IMR-90 (cell line): ENCODE data around the gene MRPL48. TPM values are rescaled to one million over a fixed set of nuclear protein-coding genes. Genes with fewer than 3 reads are reported as not detected.

ENCODE experiments used
- ATAC-seq: fragments of 200-7000 bp; cut with Tn5 transposase; 2 replicates; pipeline ENCODE4 v1.9.1; 2020; ENCODE audit warnings: low read depth, mild to moderate bottlenecking, moderate library complexity
- BruUV-seq: library from RNA; stranded (reverse); fragments of 400-500 nt; replicated peaks from 2 replicates; lab custom pipeline; 2021; lab: Mats Ljungman, UMichigan
- CTCF ChIA-PET: fragments of 300-600 bp; formaldehyde crosslinking; extraction: SDS; loops from one replicate; lab custom pipeline; 2021; ENCODE audit warnings: antibody characterized with exemption; lab: Yijun Ruan, JAX
- POLR2A ChIA-PET: fragments of 300-600 bp; sonication (Branson Sonifier 250); formaldehyde crosslinking; loops from one replicate; lab custom pipeline; 2022; ENCODE audit warnings: antibody characterized with exemption; ENCODE audit not compliant: unreplicated experiment; lab: Charles Lee
- DNase-seq: peaks from one replicate; pipeline ENCODE4 v3.0.0; 2013
- H2AFZ ChIP-seq: replicated peaks from 2 replicates; pipeline ENCODE3; 2013; ENCODE audit warnings: low read length, mild to moderate bottlenecking; ENCODE audit not compliant: poor library complexity
- H2AK5ac ChIP-seq: 2 replicates; pipeline ENCODE4 v1.6.1; 2013; ENCODE audit warnings: low read depth, low read length, inconsistent platforms
- H2AK9ac ChIP-seq: replicated peaks from 2 replicates; pipeline ENCODE3; 2013; ENCODE audit warnings: mild to moderate bottlenecking, low read depth, low read length, moderate library complexity; ENCODE audit not compliant: poor library complexity
- H2BK120ac ChIP-seq: 2 replicates; pipeline ENCODE4 v1.6.1; 2013; ENCODE audit warnings: low read depth, low read length, inconsistent platforms
- H2BK15ac ChIP-seq: 3 replicates; pipeline ENCODE4 v1.6.1; 2013; ENCODE audit warnings: low read depth, low read length, inconsistent platforms
- H2BK20ac ChIP-seq: 2 replicates; pipeline ENCODE4 v1.6.1; 2013; ENCODE audit warnings: low read depth, mild to moderate bottlenecking, inconsistent platforms, low read length, moderate library complexity
- H2BK5ac ChIP-seq: 2 replicates; pipeline ENCODE4 v1.6.1; 2013; ENCODE audit warnings: mild to moderate bottlenecking, low read depth, low read length, inconsistent platforms; ENCODE audit not compliant: poor library complexity, severe bottlenecking
- H3K14ac ChIP-seq: replicated peaks from 2 replicates; pipeline ENCODE4 v1.6.1; 2013; ENCODE audit warnings: low read depth, low read length, inconsistent platforms
- H3K18ac ChIP-seq: 2 replicates; pipeline ENCODE4 v1.6.1; 2013; ENCODE audit warnings: low read depth, low read length, control low read depth
- H3K23ac ChIP-seq: 2 replicates; pipeline ENCODE4 v1.6.1; 2013; ENCODE audit warnings: low read depth, low read length, inconsistent platforms
- H3K27ac ChIP-seq: 2 replicates; pipeline ENCODE4 v1.5.1; 2013; ENCODE audit warnings: mild to moderate bottlenecking, control low read depth, low read length; ENCODE audit not compliant: insufficient read depth
- H3K27me3 ChIP-seq: 2 replicates; pipeline ENCODE4 v1.6.1; 2013; ENCODE audit warnings: low read length; ENCODE audit not compliant: control insufficient read depth, insufficient read depth
- H3K36me3 ChIP-seq: 2 replicates; pipeline ENCODE4 v1.6.1; 2013; ENCODE audit warnings: low read length, mixed read lengths; ENCODE audit not compliant: control insufficient read depth, insufficient read depth
- H3K4ac ChIP-seq: 2 replicates; pipeline ENCODE4 v1.6.1; 2013; ENCODE audit warnings: low read depth, low read length, inconsistent platforms
- H3K4me1 ChIP-seq: 2 replicates; pipeline ENCODE4 v1.6.1; 2013; ENCODE audit warnings: low read length, mixed read lengths; ENCODE audit not compliant: control insufficient read depth, insufficient read depth
- H3K4me2 ChIP-seq: 2 replicates; pipeline ENCODE4 v1.6.1; 2013; ENCODE audit warnings: low read depth, mild to moderate bottlenecking, control low read depth, low read length, moderate library complexity
- H3K4me3 ChIP-seq: 2 replicates; pipeline ENCODE4 v1.5.1; 2013; ENCODE audit warnings: low read depth, mild to moderate bottlenecking, control low read depth, low read length, moderate library complexity; ENCODE audit not compliant: insufficient read depth
- H3K56ac ChIP-seq: 2 replicates; pipeline ENCODE4 v1.6.1; 2013; ENCODE audit warnings: low read length, inconsistent platforms; ENCODE audit not compliant: insufficient read depth; ENCODE audit errors: extremely low read depth
- H3K79me1 ChIP-seq, 2 experiments: 2 replicates each; pipeline ENCODE4 v1.6.1; 2013; ENCODE audit warnings: low read length in 2 of 2, inconsistent platforms in 1 of 2, low read depth in 1 of 2
- H3K9ac ChIP-seq: 2 replicates; pipeline ENCODE4 v1.6.1; 2013; ENCODE audit warnings: low read depth, low read length, control low read depth
- H3K9me1 ChIP-seq: 2 replicates; pipeline ENCODE4 v1.6.1; 2013; ENCODE audit warnings: low read length, inconsistent platforms; ENCODE audit not compliant: insufficient read depth
- H3K9me3 ChIP-seq: 2 replicates; pipeline ENCODE4 v1.6.1; 2013; ENCODE audit warnings: low read length; ENCODE audit not compliant: control insufficient read depth, insufficient read depth
- H4K20me1 ChIP-seq: 2 replicates; pipeline ENCODE4 v1.6.1; 2013; ENCODE audit warnings: low read length, inconsistent platforms; ENCODE audit not compliant: insufficient read depth
- H4K5ac ChIP-seq: 2 replicates; pipeline ENCODE4 v1.6.1; 2013; ENCODE audit warnings: mild to moderate bottlenecking, low read depth, low read length, control low read depth
- H4K8ac ChIP-seq, 2 experiments: 2 replicates each; pipeline ENCODE4 v1.6.1; 2013; ENCODE audit warnings: low read depth in 2 of 2, low read length in 2 of 2, control low read depth in 1 of 2, inconsistent platforms in 1 of 2
- H4K91ac ChIP-seq: 2 replicates; pipeline ENCODE4 v1.6.1; 2013; ENCODE audit warnings: low read depth, low read length, inconsistent platforms; ENCODE audit not compliant: insufficient read depth
- CHD1 ChIP-seq: IDR thresholded peaks from 2 replicates; pipeline ENCODE4 v1.6.1; 2012; ENCODE audit warnings: low read depth, low read length, improper control_type of control experiment
- CTCF ChIP-seq: conservative IDR thresholded peaks from 2 replicates; pipeline ENCODE4 v1.5.1; 2012; ENCODE audit warnings: mild to moderate bottlenecking, low read depth, low read length, improper control_type of control experiment
- FOS ChIP-seq: fragments of 150-350 bp; IDR thresholded peaks from 2 replicates; pipeline ENCODE4 v1.6.1; 2016; ENCODE audit warnings: low read depth, low read length
- MXI1 ChIP-seq: IDR thresholded peaks from 2 replicates; pipeline ENCODE4 v1.6.1; 2012; ENCODE audit warnings: low read depth, mild to moderate bottlenecking, low read length, moderate library complexity, borderline replicate concordance
- NFE2L2 ChIP-seq: fragments of 150-350 bp; IDR thresholded peaks from 2 replicates; pipeline ENCODE4 v1.6.1; 2016; ENCODE audit warnings: low read depth, mild to moderate bottlenecking, low read length
- POLR2A ChIP-seq: IDR thresholded peaks from 2 replicates; pipeline ENCODE4 v1.6.1; 2012; ENCODE audit warnings: mild to moderate bottlenecking, low read depth, low read length
- RAD21 ChIP-seq: IDR thresholded peaks from 2 replicates; pipeline ENCODE4 v1.6.1; 2012; ENCODE audit warnings: low read length, improper control_type of control experiment
- RCOR1 ChIP-seq: IDR thresholded peaks from 2 replicates; pipeline ENCODE4 v1.6.1; 2012; ENCODE audit warnings: mild to moderate bottlenecking, low read length, improper control_type of control experiment; ENCODE audit not compliant: insufficient replicate concordance
- SMC3 ChIP-seq: fragments of 150-350 bp; IDR thresholded peaks from 2 replicates; pipeline ENCODE4 v1.6.1; 2016; ENCODE audit warnings: low read depth, mild to moderate bottlenecking, antibody characterized with exemption, low read length, moderate library complexity
- WGBS, 2 experiments: methylation state at CpG; one replicate each; pipeline versions ENCODE4 v1.1.5 to v1.1.7; 2013; ENCODE audit warnings: missing lambda C conversion rate in 2 of 2; ENCODE audit not compliant: insufficient read length in 1 of 2; ENCODE audit errors: extremely low coverage in 2 of 2; 5-methylcytosine and 5-hydroxymethylcytosine counted together
- dilution Hi-C: fragments of 300-500 bp; cut with HindIII; formaldehyde crosslinking; loops from one replicate; pipeline ENCODE4 v1.14.3; 2018; ENCODE audit warnings: low sequenced_read_pairs; ENCODE audit not compliant: unreplicated experiment
- in situ Hi-C: fragments of 300-500 bp; cut with MboI; formaldehyde crosslinking; loops from 3 replicates; pipeline ENCODE4 v1.14.3; 2019; ENCODE audit warnings: low sequenced_read_pairs, inconsistent platforms, mixed read lengths
- intact Hi-C: fragments of 100-400 bp; cut with micrococcal nuclease; formaldehyde crosslinking; loops from 2 replicates; pipeline ENCODE4 v1.10.0; 2022
- polyA plus RNA-seq, 3 experiments: library from polyadenylated mRNA; depleted of rRNA; stranded (reverse); fragments of >200 nt; gene quantifications; 2 replicates each; pipeline ENCODE4 v1.2.3, GENCODE V29; 2012; ENCODE audit warnings: low replicate concordance in 1 of 3
- total RNA-seq: library from RNA; depleted of rRNA; stranded (reverse); fragments of >200 nt; gene quantifications from 2 replicates; pipeline ENCODE4 v1.2.3, GENCODE V29; 2012
- TF ChIP-seq, protein P1 (sequence below): fragments of 150-350 bp; IDR thresholded peaks from 2 replicates; pipeline ENCODE4 v1.6.1; 2017; ENCODE audit warnings: mild to moderate bottlenecking, antibody characterized with exemption, low read length, low read depth

MRPL48 gene
- total and polyA plus RNA-seq, 2 of the 4 experiments (the other 2 are of a cell fraction), result 24.0 to 29.4 TPM

DNA sequence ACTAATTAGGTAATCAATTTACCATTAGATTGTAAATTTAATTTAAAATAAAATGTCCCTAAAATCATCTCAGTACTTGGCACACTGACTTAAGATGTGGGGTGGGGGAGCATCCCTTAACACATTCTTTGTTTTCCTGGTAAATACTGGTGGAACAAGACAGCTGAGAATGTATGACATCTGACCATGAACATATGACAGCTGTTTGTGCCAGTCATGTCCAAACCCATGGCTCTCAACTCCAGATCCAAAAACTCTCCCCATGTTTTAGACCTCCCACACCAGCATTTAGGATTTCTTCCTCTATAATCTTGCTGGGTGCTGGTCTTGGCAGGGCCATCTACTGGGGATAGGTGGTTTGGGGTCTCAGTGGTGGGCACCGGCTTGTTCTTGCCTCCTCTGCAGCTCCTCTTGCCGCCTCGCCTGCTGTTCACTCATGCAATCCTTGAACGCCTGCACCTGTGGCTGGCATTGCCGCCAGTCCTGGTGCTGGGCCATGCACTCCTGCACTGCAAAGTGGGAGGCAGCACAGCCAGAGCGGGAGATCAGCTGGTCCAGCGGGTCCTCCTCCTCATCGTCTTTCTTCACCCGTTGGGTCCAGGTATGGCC is 85.2 kb downstream of the MRPL48 start:
- H3K27ac ChIP-seq, result no peak overlapping the region
- H4K91ac ChIP-seq, result no peak overlapping the region
- no peaks in the 10 kb centered on the region for H3K27me3 ChIP-seq
- BruUV-seq, result no TSS peak
- TF ChIP-seq RCOR1, result no peak
- TF ChIP-seq FOS, result no peak
- TF ChIP-seq, protein P1, sequence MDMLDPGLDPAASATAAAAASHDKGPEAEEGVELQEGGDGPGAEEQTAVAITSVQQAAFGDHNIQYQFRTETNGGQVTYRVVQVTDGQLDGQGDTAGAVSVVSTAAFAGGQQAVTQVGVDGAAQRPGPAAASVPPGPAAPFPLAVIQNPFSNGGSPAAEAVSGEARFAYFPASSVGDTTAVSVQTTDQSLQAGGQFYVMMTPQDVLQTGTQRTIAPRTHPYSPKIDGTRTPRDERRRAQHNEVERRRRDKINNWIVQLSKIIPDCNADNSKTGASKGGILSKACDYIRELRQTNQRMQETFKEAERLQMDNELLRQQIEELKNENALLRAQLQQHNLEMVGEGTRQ, result no peak
- TF ChIP-seq CHD1, result no peak
- TF ChIP-seq NFE2L2, result no peak
- TF ChIP-seq CTCF, result no peak
- TF ChIP-seq POLR2A, result no peak
- no peak for TF ChIP-seq SMC3
- TF ChIP-seq RAD21, result no peak
- TF ChIP-seq MXI1, result no peak
- H3K4ac ChIP-seq, result no peak overlapping the region
- H3K4me3 ChIP-seq, result no peak overlapping the region
- peaks cover 5% of the 10 kb centered on the region for H3K4me1 ChIP-seq
- ATAC-seq, result no peak
- H2BK15ac ChIP-seq, result no peak overlapping the region
- H3K9me1 ChIP-seq, result no peaks in the 10 kb centered on the region; the same call in 1 of the 2 replicates
- H2BK120ac ChIP-seq, result no peak overlapping the region
- DNase-seq, result no peak
- H3K18ac ChIP-seq, result no peak overlapping the region
- no peak overlapping the region for H2AK5ac ChIP-seq
- H3K14ac ChIP-seq, result no peak overlapping the region
- dilution Hi-C loops (no loop called here), in situ Hi-C loops (no loop called here), intact Hi-C loops (no loop called here)
- no peak overlapping the region for H3K9ac ChIP-seq
- no peaks in the 10 kb centered on the region for H4K20me1 ChIP-seq
- no peak overlapping the region for H2AK9ac ChIP-seq
- no peak overlapping the region for H3K56ac ChIP-seq
- peaks cover 23 to 52% of the 10 kb centered on the region in 2 experiments for H3K79me1 ChIP-seq
- H4K5ac ChIP-seq, result no peak overlapping the region
- H3K4me2 ChIP-seq, result no peak overlapping the region
- WGBS, 2 experiments, result 100% methylated on average over 5 of the region's 9 CpGs; no CpG with 5 or more reads in 1 of the 2 experiments
- ChIA-PET CTCF (interaction anchor here (0.6 to 0.7 kb wide), 2 partner anchors 53 to 78 kb away, joined by 3 to 5 read pairs; no protein-coding TSS in a partner anchor), POLR2A (no interaction called here)
- no peak overlapping the region for H3K23ac ChIP-seq
- H2BK20ac ChIP-seq, result no peak overlapping the region
- no peak overlapping the region for H4K8ac ChIP-seq
- H2BK5ac ChIP-seq, result no peak overlapping the region
- no peak overlapping the region for H2AFZ ChIP-seq
- H3K36me3 ChIP-seq, result peaks cover 15% of the 10 kb centered on the region
- H3K9me3 ChIP-seq, result no peaks in the 10 kb centered on the region
